ENCODE results near the gene ANKRD9.
A peak's percentile ranks its signal among the peaks of the same experiment; 100 is the strongest.

ANKRD9 gene

DNA sequence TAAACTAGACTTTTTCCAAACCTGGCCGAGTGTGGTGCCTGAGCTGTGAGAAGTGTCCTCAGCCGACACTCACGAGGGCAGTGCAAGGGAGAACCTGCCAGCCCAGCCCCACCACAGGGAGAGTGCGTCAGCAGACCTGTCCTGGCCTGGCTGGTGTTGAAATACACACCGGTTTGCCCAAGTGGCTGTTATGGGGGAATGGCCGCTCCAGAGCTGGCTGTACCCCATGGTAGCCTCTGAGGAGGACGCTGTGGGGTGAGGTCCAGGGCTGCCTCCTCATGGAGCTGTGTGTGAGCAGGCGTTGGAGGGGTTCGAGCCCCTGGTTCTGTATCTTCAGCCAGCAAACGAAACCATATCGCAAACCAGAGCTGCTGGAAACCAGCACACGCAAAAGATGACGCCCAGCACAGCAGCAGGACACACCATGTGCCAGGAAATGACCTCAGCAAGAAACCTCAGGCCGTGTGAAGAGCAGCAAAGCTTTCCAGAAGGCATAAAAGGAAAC lies 9.4 kb downstream of the ANKRD9 start:
- H3K9me3 ChIP-seq (ENCODE audit: severe bottlenecking), result no peaks in the 10 kb centered on the region

GRCh38 chr14:102499401-102500157 lies 10.0 kb downstream of the ANKRD9 start:
- H3K27me3 ChIP-seq (ENCODE audit: insufficient read depth, low read depth, severe bottlenecking), result no peaks in the 10 kb centered on the region
- no peak for DNase-seq
- H3K4me3 ChIP-seq (ENCODE audit: low read depth, low read length), result no peak overlapping the region
- peaks cover 2% of the 10 kb centered on the region; the same call in 1 of the 2 replicates for H3K36me3 ChIP-seq
- no peak overlapping the region for H3K27ac ChIP-seq
- no peak for TF ChIP-seq CTCF (IDR thresholded peaks at IDR 0.05; ENCODE audit: low read depth, low read length)
- no peaks in the 10 kb centered on the region for H3K9me3 ChIP-seq (ENCODE audit: severe bottlenecking)

More for the DNA sequence above, 9.4 kb downstream of the ANKRD9 start:
- H3K27ac ChIP-seq, result no peak overlapping the region
- no peaks in the 10 kb centered on the region for H3K27me3 ChIP-seq (ENCODE audit: insufficient read depth, low read depth, severe bottlenecking)
- peaks cover 2% of the 10 kb centered on the region; the same call in 1 of the 2 replicates for H3K36me3 ChIP-seq
- DNase-seq, result no peak
- no peak overlapping the region for H3K4me3 ChIP-seq (ENCODE audit: low read depth, low read length)
- no peak for TF ChIP-seq CTCF (IDR thresholded peaks at IDR 0.05; ENCODE audit: low read depth, low read length)

DNA sequence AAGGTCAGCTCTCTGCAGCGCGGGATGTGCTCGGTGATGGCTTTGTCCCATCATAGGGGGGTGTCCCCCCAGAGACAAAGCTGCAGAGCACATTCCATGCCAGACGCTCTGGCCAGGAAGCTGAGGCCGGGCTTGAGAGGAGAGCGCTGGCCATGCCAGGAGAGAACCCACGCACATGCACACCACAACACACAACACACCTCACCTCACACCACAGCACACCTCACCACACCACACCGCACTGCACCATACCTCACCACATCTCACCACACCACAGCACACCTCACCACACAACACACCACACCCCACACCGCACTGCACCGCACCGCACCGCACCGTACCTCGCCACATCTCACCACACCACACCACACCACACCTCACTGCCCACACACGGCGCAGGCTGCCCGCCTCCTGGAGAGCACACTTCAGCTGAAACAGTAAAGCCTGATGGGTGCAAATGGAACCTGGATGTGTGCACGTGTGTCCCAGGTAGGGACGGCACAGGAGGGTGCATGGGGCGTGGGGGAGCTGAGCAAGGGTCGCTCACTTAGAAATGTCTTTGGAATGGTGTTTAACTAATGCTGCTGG lies 10.8 kb downstream of the ANKRD9 start:
- no peaks in the 10 kb centered on the region for H3K9me3 ChIP-seq (ENCODE audit: severe bottlenecking)
- no peak overlapping the region for H3K4me3 ChIP-seq (ENCODE audit: low read depth, low read length)
- no peak overlapping the region for H3K27ac ChIP-seq
- no peak for TF ChIP-seq CTCF (IDR thresholded peaks at IDR 0.05; ENCODE audit: low read depth, low read length)
- no peak for DNase-seq
- H3K36me3 ChIP-seq, result peaks cover 2% of the 10 kb centered on the region; the same call in 1 of the 2 replicates
- no peaks in the 10 kb centered on the region for H3K27me3 ChIP-seq (ENCODE audit: insufficient read depth, low read depth, severe bottlenecking)

DNA sequence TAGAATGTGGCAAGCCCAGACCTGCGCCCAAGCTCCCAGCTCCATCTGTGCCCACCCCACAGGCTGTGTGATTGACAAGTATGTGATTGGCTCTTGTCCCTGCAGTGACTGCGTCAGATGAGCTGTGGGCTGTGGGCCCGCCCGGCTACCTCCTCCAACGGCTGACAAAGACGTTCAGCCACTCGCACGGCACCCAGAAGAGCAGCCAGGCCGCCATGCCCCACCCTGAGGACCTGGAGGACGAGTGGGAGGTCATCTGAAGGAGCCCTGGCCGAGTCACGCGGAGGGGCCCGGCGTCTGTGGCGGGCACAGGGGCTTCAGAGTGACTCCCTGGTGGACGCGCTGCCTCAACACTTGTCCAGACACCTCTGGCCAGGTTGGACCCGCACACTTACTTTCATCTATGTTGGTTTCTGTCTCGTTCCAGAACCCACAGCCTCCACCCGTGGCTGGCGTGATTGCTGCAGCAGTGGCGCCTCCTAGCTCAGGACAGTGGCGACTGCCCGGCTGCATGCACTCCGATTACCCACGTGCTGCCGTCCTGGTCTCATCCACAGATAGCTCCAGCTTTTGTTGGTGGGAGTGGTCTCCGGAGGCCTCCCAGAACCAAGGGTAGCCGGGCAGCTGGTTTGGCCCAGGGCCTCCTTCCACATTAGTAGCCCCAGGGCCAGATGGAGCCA lies 11.4 kb downstream of the ANKRD9 start:
- H3K36me3 ChIP-seq, result peaks cover 2% of the 10 kb centered on the region; the same call in 1 of the 2 replicates
- no peaks in the 10 kb centered on the region for H3K9me3 ChIP-seq (ENCODE audit: severe bottlenecking)
- H3K27me3 ChIP-seq (ENCODE audit: insufficient read depth, low read depth, severe bottlenecking), result no peaks in the 10 kb centered on the region
- H3K27ac ChIP-seq, result no peak overlapping the region
- TF ChIP-seq CTCF (IDR thresholded peaks at IDR 0.05; ENCODE audit: low read depth, low read length), result peak; percentile 82
- peak; percentile 54 for DNase-seq
- H3K4me3 ChIP-seq (ENCODE audit: low read depth, low read length), result no peak overlapping the region

GRCh38 chr14:102496958-102497744 lies 12.4 kb downstream of the ANKRD9 start:
- Histone ChIP-seq H3K9me3 (ENCODE audit: severe bottlenecking) (no peaks in the 10 kb centered on the region), H3K27ac (no peak overlapping the region), H3K36me3 (peaks cover 2% of the 10 kb centered on the region; the same call in 1 of the 2 replicates), H3K4me3 (ENCODE audit: low read depth, low read length) (no peak overlapping the region), H3K27me3 (ENCODE audit: insufficient read depth, low read depth, severe bottlenecking) (no peaks in the 10 kb centered on the region)
- no peak for DNase-seq
- TF ChIP-seq CTCF (IDR thresholded peaks at IDR 0.05; ENCODE audit: low read depth, low read length), result no peak

All from WERI-Rb-1 (cell line).